Motor neuron (in vitro differentiated cells): ENCODE measurements around the gene MBP. TPM values are rescaled to one million over a fixed set of nuclear protein-coding genes. Genes with fewer than 3 reads are reported as not detected.

Experiments
- ATAC-seq, 8 experiments: fragments of 200-7000 bp; cut with Tn5 transposase; replicated peaks in 6 of 8; 2 replicates each; pipeline ENCODE4 v1.8.0; 2021; ENCODE audit warnings: mild to moderate bottlenecking in 8 of 8, moderate library complexity in 8 of 8
- H3K27ac ChIP-seq, 2 donors: fragments of 250-450 bp; sonication (Bioruptor Pico); 2 replicates each; pipeline ENCODE4 v1.9.0; 2021; ENCODE audit warnings: antibody characterized with exemption in 2 of 2, mild to moderate bottlenecking in 2 of 2, moderate library complexity in 1 of 2
- H3K4me1 ChIP-seq, 2 donors: fragments of 250-450 bp; sonication (Bioruptor Pico); replicated peaks in 1 of 2; 2 replicates each; pipeline ENCODE4 v1.6.1; 2021; ENCODE audit warnings: antibody characterized with exemption in 2 of 2, mild to moderate bottlenecking in 2 of 2, moderate library complexity in 1 of 2
- H3K4me3 ChIP-seq, 5 donors: fragments of 250-450 bp; sonication (Bioruptor Pico); 2 replicates each; pipeline ENCODE4 v1.9.0; 2021; ENCODE audit warnings: antibody characterized with exemption in 5 of 5, mild to moderate bottlenecking in 5 of 5, moderate library complexity in 4 of 5
- WGBS, 10 experiments: fragments of 450-650 bp; shearing (Covaris generic); methylation state at CpG; one replicate each; pipeline ENCODE4 v1.0.0; 2022; 5-methylcytosine and 5-hydroxymethylcytosine counted together
- in situ Hi-C, 9 experiments: fragments of 400-800 bp; cut with MboI; loops; one replicate each; pipeline ENCODE4 v1.15.0; 2021; ENCODE audit warnings: low sequenced_read_pairs in 9 of 9, low pct_unique_long_range_greater_than_20kb in 2 of 9; ENCODE audit not compliant: unreplicated experiment in 9 of 9
- total RNA-seq, 8 experiments: library from RNA; unstranded; fragments of 300-600 nt; gene quantifications; 2 replicates each; pipeline versions ENCODE4 v1.2.3 to v1.2.4, GENCODE V29; 2022

Gene MBP
- 10 to 100 TPM in 2 of 8 experiments, 1 to 10 TPM in 6; 1.6 to 52.1 (median 4.0) TPM for total RNA-seq

- peak within 1 kb of the TSS; percentile 25 to 50 (median 40) for H3K4me3 ChIP-seq
- 0 to 20% methylated on average over 2 to 5 of the region's 88 CpGs; no CpG with 5 or more reads in 8 of the 10 experiments for WGBS, 10 experiments
- H3K27ac ChIP-seq: no peak within 1 kb of the TSS
- in situ Hi-C loops: no loop called here
- ATAC-seq: peak; percentile 4 to 56 (median 42)
- peaks cover 5 to 12% of the 10 kb centered on the region in 2 donors for H3K4me1 ChIP-seq
These were observed at the start of gene MBP for GRCh38 chr18:77132369-77133050. MBP (minus strand) TSS chr18:77132783; CDS start chr18:77105261, 27,522 bp downstream.

GRCh38 chr18:77181950-77182707 is 49.5 kb upstream of the MBP start:
- 52 to 89% (median 79%) methylated on average over 2 to 12 of the region's 12 CpGs; no CpG with 5 or more reads in 2 of the 10 experiments for WGBS, 10 experiments
- Histone ChIP-seq H3K4me3 (no peak overlapping the region), H3K27ac (no peak overlapping the region), H3K4me1 (no peaks in the 10 kb centered on the region)
- in situ Hi-C loops: no loop called here
- ATAC-seq: no peak

GRCh38 chr18:77178559-77178958 is 46.0 kb upstream of the MBP start:
- no peak overlapping the region for H3K27ac ChIP-seq
- in situ Hi-C loops: no loop called here
- H3K4me1 ChIP-seq: no peaks in the 10 kb centered on the region
- H3K4me3 ChIP-seq: no peak overlapping the region
- WGBS, 10 experiments: 60 to 93% (median 75%) methylated on average over 1 to 7 of the region's 7 CpGs; no CpG with 5 or more reads in 1 of the 10 experiments
- ATAC-seq: no peak

- in situ Hi-C loops: no loop called here
- ATAC-seq: peak in 6 of 8 experiments; percentile 17 to 95 (median 77)
- 0 to 88% (median 33%) methylated on average over 1 of the region's 1 CpG; no CpG with 5 or more reads in 5 of the 10 experiments for WGBS, 10 experiments
These were observed 44.4 kb upstream of the MBP start for GRCh38 chr18:77177009-77177408.

GRCh38 chr18:77173275-77174030 is 40.9 kb upstream of the MBP start:
- WGBS, 10 experiments: 36 to 92% (median 67%) methylated on average over 2 to 10 of the region's 12 CpGs; no CpG with 5 or more reads in 1 of the 10 experiments
- no peak overlapping the region for H3K27ac ChIP-seq
- ATAC-seq: peak in 1 of 8 experiments; percentile 26
- no peaks in the 10 kb centered on the region for H3K4me1 ChIP-seq
- no peak overlapping the region for H3K4me3 ChIP-seq
- in situ Hi-C loops: no loop called here

More at GRCh38 chr18:77177009-77177408, 44.4 kb upstream of the MBP start:
- Histone ChIP-seq H3K4me3 (no peak overlapping the region), H3K27ac (no peak overlapping the region), H3K4me1 (no peaks in the 10 kb centered on the region)

GRCh38 chr18:77170890-77171410 is 38.4 kb upstream of the MBP start:
- H3K4me1 ChIP-seq: peaks cover 0 to 4% of the 10 kb centered on the region in 2 donors
- H3K4me3 ChIP-seq: no peak overlapping the region
- WGBS, 10 experiments: 0 to 79% (median 43%) methylated on average over 1 to 8 of the region's 8 CpGs; no CpG with 5 or more reads in 2 of the 10 experiments
- no peak for ATAC-seq
- H3K27ac ChIP-seq: no peak overlapping the region
- in situ Hi-C loops: no loop called here

- H3K27ac ChIP-seq: no peak overlapping the region
- ATAC-seq: no peak
These were observed 36.3 kb upstream of the MBP start for GRCh38 chr18:77168811-77169311.

GRCh38 chr18:77167251-77167650 is 34.7 kb upstream of the MBP start:
- Histone ChIP-seq H3K4me1 (peaks cover 0 to 4% of the 10 kb centered on the region in 2 donors), H3K4me3 (no peak overlapping the region), H3K27ac (no peak overlapping the region)
- ATAC-seq: no peak
- 10 to 71% (median 44%) methylated on average over 2 to 5 of the region's 5 CpGs for WGBS, 10 experiments
- in situ Hi-C loops: no loop called here

More at GRCh38 chr18:77168811-77169311, 36.3 kb upstream of the MBP start:
- Histone ChIP-seq H3K4me3 (no peak overlapping the region), H3K4me1 (peaks cover 0 to 4% of the 10 kb centered on the region in 2 donors)
- in situ Hi-C loops: no loop called here
- WGBS, 10 experiments: 80 to 100% (median 93%) methylated on average over 2 to 9 of the region's 15 CpGs; no CpG with 5 or more reads in 4 of the 10 experiments

- Histone ChIP-seq H3K27ac (no peak overlapping the region), H3K4me1 (peaks cover 0 to 4% of the 10 kb centered on the region in 2 donors), H3K4me3 (no peak overlapping the region)
- in situ Hi-C loops: no loop called here
- 100% methylated on average over 1 of the region's 11 CpGs; no CpG with 5 or more reads in 9 of the 10 experiments for WGBS, 10 experiments
- ATAC-seq: no peak
These were observed 33.9 kb upstream of the MBP start for GRCh38 chr18:77166523-77166922.

- peaks cover 0 to 7% of the 10 kb centered on the region in 2 donors for H3K4me1 ChIP-seq
- 14 to 73% (median 23%) methylated on average over 1 to 11 of the region's 19 CpGs; no CpG with 5 or more reads in 2 of the 10 experiments for WGBS, 10 experiments
- H3K27ac ChIP-seq: no peak overlapping the region
- no peak overlapping the region for H3K4me3 ChIP-seq
- in situ Hi-C loops: no loop called here
- ATAC-seq: peak; percentile 84 to 96 (median 92)
These were observed 33.1 kb upstream of the MBP start for GRCh38 chr18:77165503-77166188.

GRCh38 chr18:77164763-77165485 is 32.3 kb upstream of the MBP start:
- in situ Hi-C loops: no loop called here
- WGBS, 10 experiments: 80 to 96% (median 92%) methylated on average over 1 to 6 of the region's 20 CpGs; no CpG with 5 or more reads in 5 of the 10 experiments
- peaks cover 0 to 11% of the 10 kb centered on the region in 2 donors for H3K4me1 ChIP-seq
- H3K4me3 ChIP-seq: no peak overlapping the region
- H3K27ac ChIP-seq: no peak overlapping the region
- peak in 2 of 8 experiments; percentile 3 to 11 for ATAC-seq
